Uterine smooth muscle cell (primary cell): ENCODE data around the gene SSH3. TPM values are rescaled to one million over a fixed set of nuclear protein-coding genes. Genes with fewer than 3 reads are reported as not detected.

Experiments used
- total RNA-seq: library from RNA; depleted of rRNA; stranded (reverse); fragments of >200 nt; gene quantifications from 2 replicates; pipeline ENCODE4 v1.2.3, GENCODE V29; 2014

SSH3 gene, protein sequence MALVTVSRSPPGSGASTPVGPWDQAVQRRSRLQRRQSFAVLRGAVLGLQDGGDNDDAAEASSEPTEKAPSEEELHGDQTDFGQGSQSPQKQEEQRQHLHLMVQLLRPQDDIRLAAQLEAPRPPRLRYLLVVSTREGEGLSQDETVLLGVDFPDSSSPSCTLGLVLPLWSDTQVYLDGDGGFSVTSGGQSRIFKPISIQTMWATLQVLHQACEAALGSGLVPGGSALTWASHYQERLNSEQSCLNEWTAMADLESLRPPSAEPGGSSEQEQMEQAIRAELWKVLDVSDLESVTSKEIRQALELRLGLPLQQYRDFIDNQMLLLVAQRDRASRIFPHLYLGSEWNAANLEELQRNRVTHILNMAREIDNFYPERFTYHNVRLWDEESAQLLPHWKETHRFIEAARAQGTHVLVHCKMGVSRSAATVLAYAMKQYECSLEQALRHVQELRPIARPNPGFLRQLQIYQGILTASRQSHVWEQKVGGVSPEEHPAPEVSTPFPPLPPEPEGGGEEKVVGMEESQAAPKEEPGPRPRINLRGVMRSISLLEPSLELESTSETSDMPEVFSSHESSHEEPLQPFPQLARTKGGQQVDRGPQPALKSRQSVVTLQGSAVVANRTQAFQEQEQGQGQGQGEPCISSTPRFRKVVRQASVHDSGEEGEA
- total RNA-seq: 14.3 and 15.6 TPM in 2 replicates

GRCh38 chr11:67303132-67303834 lies at the start of gene SSH3:
Gene SSH3 (plus strand): TSS chr11:67303530. CDS start chr11:67303626, 96 bp downstream.

DNA sequence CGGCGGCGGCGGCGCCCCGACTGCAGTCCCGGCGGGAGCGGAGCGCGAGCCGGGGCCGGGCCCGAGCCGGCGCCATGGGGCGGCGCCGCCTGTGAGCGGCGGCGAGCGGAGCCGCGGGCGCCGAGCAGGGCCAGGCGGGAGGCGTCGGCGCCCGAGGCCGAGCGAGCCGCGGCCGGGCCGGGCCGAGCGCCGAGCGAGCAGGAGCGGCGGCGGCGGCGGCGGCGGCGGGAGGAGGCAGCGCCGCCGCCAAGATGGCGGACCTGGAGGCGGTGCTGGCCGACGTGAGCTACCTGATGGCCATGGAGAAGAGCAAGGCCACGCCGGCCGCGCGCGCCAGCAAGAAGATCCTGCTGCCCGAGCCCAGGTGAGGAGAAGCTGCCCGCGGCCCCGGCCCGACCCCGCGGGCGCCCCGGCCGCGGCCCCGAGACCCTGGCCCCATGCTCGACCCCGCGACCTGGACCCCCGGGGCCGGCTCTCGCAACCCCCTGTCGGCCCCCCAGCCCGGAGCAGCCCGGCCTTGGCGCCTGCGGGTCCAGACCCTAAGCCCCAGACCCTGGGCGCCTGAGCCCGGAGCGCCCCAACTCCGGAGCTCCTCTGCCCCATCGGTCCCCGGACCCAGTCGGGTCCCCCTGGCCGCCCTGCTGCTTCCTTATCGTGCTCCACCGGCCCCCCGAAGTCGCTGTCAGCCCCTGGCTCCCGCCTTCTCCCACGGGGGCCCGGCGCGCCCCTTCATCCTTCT lies 36.7 kb upstream of the SSH3 start, which contains the start of gene GRK2:
Gene GRK2 (plus strand): TSS at position 25 of the 739 bp plus-strand sequence. CDS start 227 bp downstream, at position 252.

GRCh38 chr11:67289226-67289650 lies 14.1 kb upstream of the SSH3 start, which contains the start of gene ANKRD13D:
Gene ANKRD13D (plus strand): TSS chr11:67289303. CDS start chr11:67289461, 158 bp downstream.

DNA sequence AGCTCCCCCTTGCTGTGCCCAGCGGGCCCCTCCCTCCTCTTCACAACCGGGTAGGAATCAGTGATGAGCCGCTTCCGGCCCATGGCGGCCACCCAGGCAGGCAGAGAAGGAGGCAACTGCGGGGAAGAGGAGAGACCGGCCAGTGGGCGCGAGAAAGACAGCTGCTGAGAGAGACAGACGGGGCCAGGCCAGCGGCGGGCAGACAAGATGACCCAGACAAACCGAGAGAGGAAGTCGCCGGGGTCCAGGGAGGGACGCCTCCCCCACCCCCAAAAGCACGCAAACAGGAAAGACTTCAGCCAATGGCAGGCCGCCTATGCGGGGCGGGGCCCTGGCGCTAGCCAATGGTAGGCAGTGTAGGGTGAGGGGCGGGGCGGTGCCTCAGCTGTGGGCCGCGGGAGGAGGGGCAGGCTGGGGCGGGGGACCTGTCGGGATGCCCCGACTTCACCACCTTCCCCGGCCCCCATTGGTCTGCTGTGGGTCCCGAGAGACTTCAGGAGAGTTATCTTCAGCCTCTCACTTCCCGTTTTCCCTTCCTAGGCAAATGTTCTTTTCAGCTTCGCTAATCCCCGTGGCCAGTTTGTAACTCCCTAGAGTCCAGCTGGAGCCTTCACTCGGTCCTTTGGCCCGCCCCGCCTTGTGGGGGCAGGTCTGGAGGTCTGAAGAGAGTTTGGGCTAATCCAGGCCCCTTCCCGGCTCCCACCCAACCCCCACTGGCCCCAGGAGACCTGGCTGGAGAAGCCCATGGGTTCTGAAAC lies 50.2 kb downstream of the SSH3 start, which contains the start of gene POLD4:
Gene POLD4 (minus strand): TSS at position 230 of the 758 bp plus-strand sequence. CDS start 147 bp downstream, at position 83.

Other genes with a start within 250 kb of the SSH3 start
- gene RHOD, start 246.7 kb upstream of the SSH3 start, total RNA-seq: 4.6 and 14.7 TPM in 2 replicates
- 40.0 and 49.5 TPM in 2 replicates for gene KDM2A, start 184.3 kb upstream of the SSH3 start, total RNA-seq
- 34.7 and 37.3 TPM in 2 replicates for gene GRK2, start 37.1 kb upstream of the SSH3 start, total RNA-seq
- gene ANKRD13D, start 14.2 kb upstream of the SSH3 start, total RNA-seq: 30.0 and 34.2 TPM in 2 replicates
- gene POLD4, start 50.0 kb downstream of the SSH3 start, total RNA-seq: 31.8 and 50.0 TPM in 2 replicates
- gene CLCF1, start 70.1 kb downstream of the SSH3 start, total RNA-seq: 2.8 and 3.9 TPM in 2 replicates
- gene RAD9A, start 88.5 kb downstream of the SSH3 start, total RNA-seq: 7.3 and 7.6 TPM in 2 replicates
- 159 and 215 TPM in 2 replicates for gene PPP1CA, start 98.3 kb downstream of the SSH3 start, total RNA-seq
- gene TBC1D10C, start 100.6 kb downstream of the SSH3 start, total RNA-seq: not detected in 2 replicates
- gene CARNS1, start 112.1 kb downstream of the SSH3 start, total RNA-seq: under 0.01 and 0.12 TPM in 2 replicates
- gene RPS6KB2, start 125.0 kb downstream of the SSH3 start, total RNA-seq: 37.1 and 68.3 TPM in 2 replicates
- 0.44 and 0.62 TPM in 2 replicates for gene PTPRCAP, start 134.2 kb downstream of the SSH3 start, total RNA-seq
- 110 and 138 TPM in 2 replicates for gene CORO1B, start 139.9 kb downstream of the SSH3 start, total RNA-seq
- gene GPR152, start 149.2 kb downstream of the SSH3 start, total RNA-seq: not detected in 2 replicates
- gene CABP4, start 151.8 kb downstream of the SSH3 start, total RNA-seq: not detected in 2 replicates
- gene TMEM134, start 165.7 kb downstream of the SSH3 start, total RNA-seq: 28.4 and 30.1 TPM in 2 replicates
- 63.2 and 102 TPM in 2 replicates for gene AIP, start 179.5 kb downstream of the SSH3 start, total RNA-seq
- 12.1 and 16.5 TPM in 2 replicates for gene PITPNM1, start 201.8 kb downstream of the SSH3 start, total RNA-seq
- 14.7 and 30.4 TPM in 2 replicates for gene CDK2AP2, start 204.6 kb downstream of the SSH3 start, total RNA-seq
- not detected in 2 replicates for gene CABP2, start 219.9 kb downstream of the SSH3 start, total RNA-seq